ENCODE results near the gene MBD6. TPM values are rescaled to one million over a fixed set of nuclear protein-coding genes. Genes with fewer than 3 reads are reported as not detected.

The MBD6 gene
- total and polyA plus RNA-seq, 2 of the 4 experiments (the other 2 are of a cell fraction): 0.90 to 9.3 TPM

- no peak overlapping the region for H2BK20ac ChIP-seq (ENCODE audit: low read depth, low read length)
- ChIA-PET CTCF (no interaction called here), POLR2A (ENCODE audit: unreplicated experiment) (no interaction called here)
- H2BK120ac ChIP-seq (ENCODE audit: low read depth, low read length): no peak overlapping the region
- no peak for TF ChIP-seq FOS (IDR thresholded peaks at IDR 0.05; ENCODE audit: low read depth, low read length)
- H3K36me3 ChIP-seq (ENCODE audit: control insufficient read depth, insufficient read depth, low read length): peaks cover 69% of the 10 kb centered on the region
- no peak overlapping the region for H4K5ac ChIP-seq (ENCODE audit: low read depth, low read length)
- DNase-seq (no peak), ATAC-seq (ENCODE audit: low read depth) (no peak)
- H3K14ac ChIP-seq (replicated peaks; ENCODE audit: low read depth, low read length): no peak overlapping the region
- in situ Hi-C loops (cut with MboI; ENCODE audit: low sequenced_read_pairs): no loop called here
- H3K18ac ChIP-seq (ENCODE audit: low read depth, low read length): no peak overlapping the region
- H3K27me3 ChIP-seq (ENCODE audit: control insufficient read depth, insufficient read depth, low read length): no peaks in the 10 kb centered on the region
- no CpG with 5 or more reads among the region's 3 CpGs for WGBS, 2 experiments (ENCODE audit: extremely low coverage in 2 of 2, insufficient read length in 1 of 2)
- H4K20me1 ChIP-seq (ENCODE audit: insufficient read depth, low read length): peaks cover 2% of the 10 kb centered on the region; the same call in 1 of the 2 replicates
- H4K91ac ChIP-seq (ENCODE audit: insufficient read depth, low read depth, low read length): no peak overlapping the region
- H3K23ac ChIP-seq (ENCODE audit: low read depth, low read length): no peak overlapping the region
- intact Hi-C loops (cut with micrococcal nuclease): no loop called here
- H3K4me2 ChIP-seq (ENCODE audit: low read depth, low read length): no peak overlapping the region
- H3K56ac ChIP-seq (ENCODE audit: extremely low read depth, insufficient read depth, low read length): no peak overlapping the region
- no peak overlapping the region for H3K4ac ChIP-seq (ENCODE audit: low read depth, low read length)
- BruUV-seq (replicated peaks): no TSS peak
- H2AK5ac ChIP-seq (ENCODE audit: low read depth, low read length): no peak overlapping the region
- dilution Hi-C loops (cut with HindIII; ENCODE audit: low sequenced_read_pairs, unreplicated experiment): no loop called here
- H3K9ac ChIP-seq (ENCODE audit: low read depth, low read length): no peak overlapping the region
- peaks cover 8% of the 10 kb centered on the region; the same call in 1 of the 2 replicates for H3K9me1 ChIP-seq (ENCODE audit: insufficient read depth, low read length)
- no peak overlapping the region for H3K4me3 ChIP-seq (ENCODE audit: insufficient read depth, low read depth, low read length)
- no peak overlapping the region for H3K27ac ChIP-seq (ENCODE audit: insufficient read depth, low read length)
- no peaks in the 10 kb centered on the region for H3K9me3 ChIP-seq (ENCODE audit: control insufficient read depth, insufficient read depth, low read length)
- no peak overlapping the region for H2AK9ac ChIP-seq (replicated peaks; ENCODE audit: low read depth, low read length, poor library complexity)
- no peak overlapping the region for H2AFZ ChIP-seq (replicated peaks; ENCODE audit: low read length, poor library complexity)
- no peak overlapping the region for H2BK15ac ChIP-seq (ENCODE audit: low read depth, low read length)
- H4K8ac ChIP-seq (ENCODE audit: low read depth in 2 of 2, low read length in 2 of 2): no peak overlapping the region
- peaks cover 28 to 53% of the 10 kb centered on the region in 2 experiments for H3K79me1 ChIP-seq (ENCODE audit: low read depth in 1 of 2, low read length in 2 of 2)
- H2BK5ac ChIP-seq (ENCODE audit: low read depth, low read length, poor library complexity, severe bottlenecking): no peak overlapping the region
- H3K4me1 ChIP-seq (ENCODE audit: control insufficient read depth, insufficient read depth, low read length): no peaks in the 10 kb centered on the region
Observed at GRCh38 chr12:57534991-57535543, 12.4 kb downstream of the MBD6 start.
